Measurements from ENCODE around the gene PARVA. TPM values are rescaled to one million over a fixed set of nuclear protein-coding genes. Genes with fewer than 3 reads are reported as not detected.

PARVA gene
- total RNA-seq, 1 experiment from 2014 or later = 18.1 TPM

- H2BK120ac ChIP-seq (ENCODE audit: low read depth, low read length, poor library complexity, severe bottlenecking) = no peak overlapping the region
- H3K4ac ChIP-seq (ENCODE audit: low read depth, low read length) = no peak overlapping the region
- no peak overlapping the region for H4K5ac ChIP-seq (ENCODE audit: insufficient read length, low read depth, low read length)
- H3K9ac ChIP-seq (ENCODE audit: extremely low read depth, insufficient read length, low read length) = no peak overlapping the region
- no peak overlapping the region for H3T11ph ChIP-seq (ENCODE audit: low read length)
- H4K91ac ChIP-seq (ENCODE audit: insufficient read length, low read depth, low read length) = no peak overlapping the region
- H3K18ac ChIP-seq (ENCODE audit: insufficient read length, low read depth, low read length) = no peak overlapping the region
- H4K20me1 ChIP-seq (ENCODE audit: control insufficient read depth, insufficient read depth, insufficient read length) = no peaks in the 10 kb centered on the region
- no peak overlapping the region for H3K56ac ChIP-seq (ENCODE audit: insufficient read length, low read depth, low read length)
- DNase-seq = no peak
- H3K23me2 ChIP-seq (ENCODE audit: insufficient read length, low read depth, low read length, poor library complexity, severe bottlenecking) = no peaks in the 10 kb centered on the region
- Mint-ChIP-seq H3K4me1 (0 out of 4 replicates have a peak, but pooled peaks cover 0 to 2% of the 10 kb centered on the region in 2 experiments), H3K9me3 (no peaks in the 10 kb centered on the region), H3K27ac (no peak overlapping the region), H3K27me3 (ENCODE audit: low read depth) (no peaks in the 10 kb centered on the region), H3K36me3 (ENCODE audit: insufficient read depth in 1 of 3, low read depth in 3 of 3) (no peaks in the 10 kb centered on the region; a peak in 1 of 7 replicates), H3K4me3 (no peak overlapping the region)
- no peak overlapping the region for H3K27ac ChIP-seq (ENCODE audit: insufficient read length, low read depth, low read length)
- TF ChIP-seq CTCF (conservative IDR thresholded peaks at IDR 0.05) = no peak
- H3K4me1 ChIP-seq (ENCODE audit: insufficient read depth, low read length) = no peaks in the 10 kb centered on the region
- no peak overlapping the region for H3K23ac ChIP-seq (ENCODE audit: insufficient read length, low read depth, low read length)
- H2BK15ac ChIP-seq (ENCODE audit: low read depth, low read length) = no peak overlapping the region
- no peak overlapping the region for H2BK5ac ChIP-seq (ENCODE audit: insufficient read length, low read length)
- H3K79me1 ChIP-seq (ENCODE audit: insufficient read depth, low read depth, low read length, poor library complexity, severe bottlenecking) = no peaks in the 10 kb centered on the region
- H3K27me3 ChIP-seq (ENCODE audit: insufficient read depth, low read length) = no peaks in the 10 kb centered on the region
- no peak overlapping the region for H4K8ac ChIP-seq (replicated peaks; ENCODE audit: insufficient read length, low read depth, low read length)
- H3K79me2 ChIP-seq (ENCODE audit: insufficient read depth, low read length) = no peaks in the 10 kb centered on the region
- no CpG with 5 or more reads among the region's 4 CpGs for WGBS (ENCODE audit: extremely low coverage, insufficient read length, low lambda C conversion rate)
- H2BK12ac ChIP-seq (ENCODE audit: insufficient read length, low read depth, low read length) = no peak overlapping the region
- H2BK20ac ChIP-seq (ENCODE audit: low read depth, low read length, poor library complexity, severe bottlenecking) = no peak overlapping the region
- H2AFZ ChIP-seq (ENCODE audit: low read length) = no peak overlapping the region
- H3K9me3 ChIP-seq (ENCODE audit: control insufficient read depth, low read depth, low read length) = no peaks in the 10 kb centered on the region
- no peak overlapping the region for H3K4me2 ChIP-seq (ENCODE audit: insufficient read depth, insufficient read length, low read length)
- H3K14ac ChIP-seq (ENCODE audit: insufficient read depth, low read length) = no peak overlapping the region; the same call in 1 of the 2 replicates
- H2AK5ac ChIP-seq (ENCODE audit: insufficient read length, low read length) = no peak overlapping the region
These were observed 139.9 kb downstream of the PARVA start for GRCh38 chr11:12517306-12517705.
